Stimulated activated naive CD4-positive, alpha-beta T cell treated with Interleukin-2 at 50 U/mL for 16 hours (primary cell): Measurements from ENCODE around the gene MYOCOS.
"Not testable (repeated sequence)": the region's sequence is repeated elsewhere in the genome, so short reads cannot be mapped to it uniquely, and the experiment has no call there.

Source experiments
- DNase-seq: peaks from one replicate; lab custom pipeline; 2025; lab: John Stamatoyannopoulos, UW

Gene MYOCOS

GRCh38 chr1:171622152-171622462 is at the start of gene MYOCOS:
Gene MYOCOS (plus strand): TSS chr1:171622243. CDS start chr1:171623884, 1,641 bp downstream.
- DNase-seq = no peak

- no peak for DNase-seq
These were observed 45.9 kb upstream of the MYOCOS start for GRCh38 chr1:171576144-171576543.

GRCh38 chr1:171581226-171581625 is 40.8 kb upstream of the MYOCOS start:
- DNase-seq = no peak

GRCh38 chr1:171581766-171582165 is 40.3 kb upstream of the MYOCOS start:
- DNase-seq = no peak

GRCh38 chr1:171582589-171582988 is 39.5 kb upstream of the MYOCOS start:
- no peak for DNase-seq

GRCh38 chr1:171583591-171584201 is 38.3 kb upstream of the MYOCOS start:
- no peak for DNase-seq

GRCh38 chr1:171585715-171586114 is 36.3 kb upstream of the MYOCOS start:
- no peak for DNase-seq

- no peak for DNase-seq
These were observed 33.8 kb upstream of the MYOCOS start for GRCh38 chr1:171588230-171588629.

GRCh38 chr1:171590022-171590421 is 32.0 kb upstream of the MYOCOS start:
- DNase-seq = no peak

GRCh38 chr1:171595324-171595723 is 26.7 kb upstream of the MYOCOS start:
- DNase-seq = no peak

GRCh38 chr1:171596119-171596518 is 25.9 kb upstream of the MYOCOS start:
- DNase-seq = no peak

GRCh38 chr1:171596705-171597104 is 25.3 kb upstream of the MYOCOS start:
- no peak for DNase-seq

- no peak for DNase-seq
These were observed 24.8 kb upstream of the MYOCOS start for GRCh38 chr1:171597203-171597602.

GRCh38 chr1:171600310-171600709 is 21.7 kb upstream of the MYOCOS start:
- not testable (repeated sequence) for DNase-seq

- DNase-seq = no peak
These were observed 21.2 kb upstream of the MYOCOS start for GRCh38 chr1:171600862-171601261.

- DNase-seq = not testable (repeated sequence)
These were observed 19.0 kb upstream of the MYOCOS start for GRCh38 chr1:171603042-171603441.

GRCh38 chr1:171606402-171606941 is 15.6 kb upstream of the MYOCOS start:
- DNase-seq = no peak

GRCh38 chr1:171610385-171610784 is 11.7 kb upstream of the MYOCOS start:
- no peak for DNase-seq

- DNase-seq = no peak
These were observed 10.7 kb upstream of the MYOCOS start for GRCh38 chr1:171611306-171611705.

GRCh38 chr1:171613282-171613681 is 8.8 kb upstream of the MYOCOS start:
- DNase-seq = no peak

- DNase-seq = not testable (repeated sequence)
These were observed 6.7 kb upstream of the MYOCOS start for GRCh38 chr1:171615122-171615906.

GRCh38 chr1:171616586-171616985 is 5.5 kb upstream of the MYOCOS start:
- no peak for DNase-seq

GRCh38 chr1:171623651-171624331 is 1.7 kb downstream of the MYOCOS start:
- DNase-seq = no peak
